HUES6 (cell line): Measurements from ENCODE around the gene TBPL1.

Experiments used
- H3K27ac ChIP-seq: 2 replicates; pipeline ENCODE4 v1.7.0; 2013; ENCODE audit warnings: low read depth, mild to moderate bottlenecking, low read length, inconsistent platforms
- H3K27me3 ChIP-seq: 2 replicates; pipeline ENCODE4 v1.6.1; 2013; ENCODE audit warnings: low read length; ENCODE audit not compliant: control insufficient read depth, insufficient read depth
- H3K36me3 ChIP-seq: 2 replicates; pipeline ENCODE4 v1.6.1; 2013; ENCODE audit warnings: low read length; ENCODE audit not compliant: control insufficient read depth, insufficient read depth
- H3K4me1 ChIP-seq: 2 replicates; pipeline ENCODE4 v1.6.1; 2013; ENCODE audit warnings: low read length; ENCODE audit not compliant: control insufficient read depth, insufficient read depth
- H3K4me3 ChIP-seq: 2 replicates; pipeline ENCODE4 v1.5.1; 2013; ENCODE audit warnings: low read depth, low read length
- H3K9ac ChIP-seq: one replicate; pipeline ENCODE4 v1.6.1; 2013; ENCODE audit warnings: mild to moderate bottlenecking, low read length
- H3K9me3 ChIP-seq: 2 replicates; pipeline ENCODE4 v1.6.1; 2013; ENCODE audit warnings: low read depth, low read length; ENCODE audit not compliant: control insufficient read depth, insufficient read depth

TBPL1 gene

GRCh38 chr6:134014588-134015137, 61.6 kb downstream of the TBPL1 start:
- Histone ChIP-seq H3K4me1 (0 out of 2 replicates have a peak, but pooled peaks cover 3% of the 10 kb centered on the region), H3K27ac (no peak overlapping the region)

GRCh38 chr6:134015719-134016557, 62.9 kb downstream of the TBPL1 start:
- Histone ChIP-seq H3K9me3 (no peaks in the 10 kb centered on the region), H3K9ac (no peak overlapping the region), H3K36me3 (no peaks in the 10 kb centered on the region), H3K4me1 (0 out of 2 replicates have a peak, but pooled peaks cover 3% of the 10 kb centered on the region), H3K27ac (no peak overlapping the region), H3K27me3 (no peaks in the 10 kb centered on the region), H3K4me3 (no peak overlapping the region)

More at GRCh38 chr6:134014588-134015137, 61.6 kb downstream of the TBPL1 start:
- H3K9ac ChIP-seq: no peak overlapping the region
- no peak overlapping the region for H3K4me3 ChIP-seq
- H3K9me3 ChIP-seq: no peaks in the 10 kb centered on the region
- H3K36me3 ChIP-seq: no peaks in the 10 kb centered on the region
- H3K27me3 ChIP-seq: no peaks in the 10 kb centered on the region

- Histone ChIP-seq H3K4me1 (0 out of 2 replicates have a peak, but pooled peaks cover 3% of the 10 kb centered on the region), H3K27ac (no peak overlapping the region)
Observed at GRCh38 chr6:134016558-134016814, 63.5 kb downstream of the TBPL1 start.

GRCh38 chr6:134020071-134020470, 67.0 kb downstream of the TBPL1 start:
- no peaks in the 10 kb centered on the region for H3K36me3 ChIP-seq
- H3K9me3 ChIP-seq: no peaks in the 10 kb centered on the region
- 0 out of 2 replicates have a peak, but pooled peaks cover 4% of the 10 kb centered on the region for H3K4me1 ChIP-seq
- H3K27me3 ChIP-seq: no peaks in the 10 kb centered on the region
- H3K9ac ChIP-seq: no peak overlapping the region
- H3K27ac ChIP-seq: no peak overlapping the region
- no peak overlapping the region for H3K4me3 ChIP-seq

More at GRCh38 chr6:134016558-134016814, 63.5 kb downstream of the TBPL1 start:
- H3K9ac ChIP-seq: no peak overlapping the region
- H3K4me3 ChIP-seq: no peak overlapping the region
- H3K27me3 ChIP-seq: no peaks in the 10 kb centered on the region
- no peaks in the 10 kb centered on the region for H3K9me3 ChIP-seq
- no peaks in the 10 kb centered on the region for H3K36me3 ChIP-seq

GRCh38 chr6:134020543-134020942, 67.5 kb downstream of the TBPL1 start:
- no peaks in the 10 kb centered on the region for H3K27me3 ChIP-seq

GRCh38 chr6:134020968-134021367, 67.9 kb downstream of the TBPL1 start:
- Histone ChIP-seq H3K27ac (no peak overlapping the region), H3K9ac (no peak overlapping the region), H3K27me3 (no peaks in the 10 kb centered on the region), H3K4me1 (0 out of 2 replicates have a peak, but pooled peaks cover 4% of the 10 kb centered on the region), H3K4me3 (no peak overlapping the region), H3K36me3 (no peaks in the 10 kb centered on the region), H3K9me3 (no peaks in the 10 kb centered on the region)

More at GRCh38 chr6:134020543-134020942, 67.5 kb downstream of the TBPL1 start:
- no peak overlapping the region for H3K4me3 ChIP-seq
- H3K27ac ChIP-seq: no peak overlapping the region
- no peaks in the 10 kb centered on the region for H3K36me3 ChIP-seq
- 0 out of 2 replicates have a peak, but pooled peaks cover 4% of the 10 kb centered on the region for H3K4me1 ChIP-seq
- no peak overlapping the region for H3K9ac ChIP-seq
- no peaks in the 10 kb centered on the region for H3K9me3 ChIP-seq

- no peaks in the 10 kb centered on the region for H3K9me3 ChIP-seq
- no peak overlapping the region for H3K4me3 ChIP-seq
- no peak overlapping the region for H3K9ac ChIP-seq
- H3K27me3 ChIP-seq: no peaks in the 10 kb centered on the region
- no peak overlapping the region for H3K27ac ChIP-seq
- H3K36me3 ChIP-seq: no peaks in the 10 kb centered on the region
- 0 out of 2 replicates have a peak, but pooled peaks cover 4% of the 10 kb centered on the region for H3K4me1 ChIP-seq
Observed at GRCh38 chr6:134021396-134022122, 68.5 kb downstream of the TBPL1 start.

- H3K9ac ChIP-seq: no peak overlapping the region
- 0 out of 2 replicates have a peak, but pooled peaks cover 4% of the 10 kb centered on the region for H3K4me1 ChIP-seq
- H3K27ac ChIP-seq: no peak overlapping the region
- H3K27me3 ChIP-seq: no peaks in the 10 kb centered on the region
- no peaks in the 10 kb centered on the region for H3K9me3 ChIP-seq
- no peaks in the 10 kb centered on the region for H3K36me3 ChIP-seq
- H3K4me3 ChIP-seq: no peak overlapping the region
Observed at GRCh38 chr6:134022650-134023049, 69.6 kb downstream of the TBPL1 start.

GRCh38 chr6:134026597-134026996, 73.6 kb downstream of the TBPL1 start:
- Histone ChIP-seq H3K27me3 (no peaks in the 10 kb centered on the region), H3K9ac (no peak overlapping the region), H3K4me1 (0 out of 2 replicates have a peak, but pooled peaks cover 4% of the 10 kb centered on the region), H3K4me3 (no peak overlapping the region), H3K36me3 (no peaks in the 10 kb centered on the region), H3K9me3 (no peaks in the 10 kb centered on the region), H3K27ac (no peak overlapping the region)

- H3K9ac ChIP-seq: no peak overlapping the region
- H3K9me3 ChIP-seq: no peaks in the 10 kb centered on the region
- no peak overlapping the region for H3K27ac ChIP-seq
- no peak overlapping the region for H3K4me3 ChIP-seq
- no peaks in the 10 kb centered on the region for H3K27me3 ChIP-seq
- no peaks in the 10 kb centered on the region for H3K36me3 ChIP-seq
- 0 out of 2 replicates have a peak, but pooled peaks cover 4% of the 10 kb centered on the region for H3K4me1 ChIP-seq
Observed at GRCh38 chr6:134028438-134028837, 75.4 kb downstream of the TBPL1 start.
